Superior temporal gyrus (tissue), 1 donor: Measurements from ENCODE around the gene RAB7A.

Experiments
- DNase-seq: peaks from one replicate; pipeline ENCODE4 v3.0.0-alpha.2; 2016; ENCODE audit errors: extremely low spot score

RAB7A gene

GRCh38 chr3:128848936-128849335, 123.0 kb downstream of the RAB7A start:
- no peak for DNase-seq

- no peak for DNase-seq
Measured at GRCh38 chr3:128849911-128850455, 124.0 kb downstream of the RAB7A start.

DNA sequence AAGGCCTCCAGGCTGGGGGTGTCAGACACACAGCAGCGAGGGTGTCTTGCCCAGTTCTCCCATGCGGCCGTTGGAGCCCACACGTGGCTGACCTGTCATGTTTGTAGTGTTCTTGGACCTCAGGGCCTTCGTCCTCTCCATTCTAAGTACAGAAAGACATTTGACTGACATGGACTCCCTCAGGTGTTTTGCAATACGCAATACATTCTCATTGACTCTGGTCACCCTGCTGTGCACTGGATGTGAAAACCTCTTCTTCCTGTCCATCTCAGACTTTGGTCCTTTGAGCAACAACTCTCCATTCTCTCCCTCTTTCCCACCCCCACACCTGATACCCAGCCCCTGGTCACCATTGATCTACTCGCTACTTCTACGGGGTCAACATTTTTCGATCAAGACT, 124.6 kb downstream of the RAB7A start:
- no peak for DNase-seq

- DNase-seq: no peak
Measured at GRCh38 chr3:128851601-128852000, 125.6 kb downstream of the RAB7A start.

- DNase-seq: no peak
Measured at GRCh38 chr3:128853826-128854225, 127.8 kb downstream of the RAB7A start.

DNA sequence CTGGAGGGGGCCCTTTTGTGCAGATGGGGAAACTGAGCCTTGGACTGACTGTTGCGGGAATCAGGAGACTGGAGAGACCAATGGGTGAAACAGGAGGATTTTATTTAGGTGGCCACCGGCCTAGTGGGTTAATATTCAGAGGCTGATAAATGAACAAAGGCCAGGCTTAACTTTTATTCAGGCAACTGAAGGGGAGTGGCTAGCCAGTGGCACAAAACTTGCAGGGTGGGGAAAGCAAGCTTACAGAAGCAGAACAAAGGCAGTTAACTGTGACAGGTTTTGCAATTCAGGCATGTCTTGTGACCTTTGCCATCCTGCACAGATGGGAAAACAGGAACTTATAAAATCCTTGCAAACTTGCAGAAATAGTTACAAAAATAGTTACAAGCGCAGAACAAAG, 128.5 kb downstream of the RAB7A start:
- no peak for DNase-seq

DNA sequence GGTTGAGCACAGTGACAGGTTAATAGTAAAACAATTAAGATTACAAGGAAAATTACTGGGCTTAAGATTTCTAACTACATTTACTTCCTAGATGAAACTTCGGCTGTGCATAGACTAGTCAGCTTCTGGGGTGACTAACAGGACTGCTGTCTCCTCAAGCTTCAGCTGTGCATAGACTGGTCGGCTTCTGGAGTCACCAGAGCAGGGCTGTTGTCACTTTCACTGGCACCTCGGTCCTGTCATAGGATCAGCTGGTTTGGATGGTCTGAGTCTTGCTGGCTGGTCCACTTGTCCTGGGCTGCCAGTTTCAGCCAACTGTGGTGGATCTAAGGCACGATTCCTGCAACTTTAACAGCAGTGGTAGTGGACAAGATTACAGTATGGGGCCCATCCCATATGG, 129.6 kb downstream of the RAB7A start:
- DNase-seq: no peak

DNA sequence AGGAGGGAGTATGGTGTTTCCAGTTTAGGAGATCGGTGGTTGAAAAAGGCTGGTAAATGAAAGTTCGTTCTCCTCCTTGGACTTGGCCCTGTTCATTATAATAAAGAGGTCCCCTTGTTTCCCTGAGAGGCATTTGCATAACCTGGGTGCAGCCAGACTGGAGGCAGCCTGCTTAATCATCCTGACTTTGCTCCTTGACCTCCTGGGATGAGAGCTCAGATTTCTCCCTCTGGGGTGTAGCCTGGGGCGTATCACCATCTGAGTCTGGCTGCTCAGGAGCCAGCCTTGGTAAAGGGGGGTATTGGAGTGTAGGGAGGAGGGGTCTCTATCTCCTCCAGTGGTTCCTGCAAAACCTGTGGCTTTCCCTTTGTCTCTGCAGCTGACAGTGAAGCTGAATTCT, 132.2 kb downstream of the RAB7A start:
- no peak for DNase-seq

DNA sequence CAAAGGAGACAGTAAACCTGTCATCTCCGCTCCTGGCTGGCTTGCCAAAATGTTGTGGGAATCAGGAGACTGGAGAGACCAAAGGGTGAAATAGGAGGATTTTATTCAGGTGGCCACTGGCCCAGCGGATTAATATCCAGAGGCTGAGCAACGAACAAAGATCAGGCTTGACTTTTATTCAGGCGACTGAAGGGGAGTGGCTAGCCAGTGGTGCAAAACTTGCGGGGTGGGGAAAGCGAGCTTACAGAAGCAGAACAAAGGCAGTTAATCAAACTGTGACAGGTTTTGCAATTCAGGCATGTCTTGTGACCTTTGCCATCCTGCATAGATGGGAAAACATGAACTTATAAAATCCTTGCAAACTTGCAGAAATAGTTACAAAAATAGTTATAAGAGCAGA, 133.6 kb downstream of the RAB7A start:
- no peak for DNase-seq

DNA sequence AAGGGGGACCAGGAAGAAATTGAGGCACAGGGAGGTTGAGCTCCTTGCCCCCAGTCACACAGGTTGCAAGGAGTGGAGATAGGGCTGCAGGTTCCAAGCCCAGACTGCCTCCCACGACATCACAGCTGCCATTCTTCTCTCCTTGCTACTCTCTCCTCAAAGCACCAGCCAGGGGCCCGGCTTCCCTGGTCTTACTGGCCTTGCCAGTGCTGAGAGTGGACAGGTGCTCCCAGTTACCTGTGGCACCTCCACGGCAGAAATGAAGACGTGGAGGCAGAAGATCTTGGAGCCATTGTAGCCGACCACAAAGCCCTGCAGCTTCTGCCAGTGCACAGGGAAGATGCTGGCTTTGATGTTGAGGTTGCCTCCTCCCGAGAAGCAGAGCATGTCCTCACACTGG, 135.5 kb downstream of the RAB7A start:
- no peak for DNase-seq

DNA sequence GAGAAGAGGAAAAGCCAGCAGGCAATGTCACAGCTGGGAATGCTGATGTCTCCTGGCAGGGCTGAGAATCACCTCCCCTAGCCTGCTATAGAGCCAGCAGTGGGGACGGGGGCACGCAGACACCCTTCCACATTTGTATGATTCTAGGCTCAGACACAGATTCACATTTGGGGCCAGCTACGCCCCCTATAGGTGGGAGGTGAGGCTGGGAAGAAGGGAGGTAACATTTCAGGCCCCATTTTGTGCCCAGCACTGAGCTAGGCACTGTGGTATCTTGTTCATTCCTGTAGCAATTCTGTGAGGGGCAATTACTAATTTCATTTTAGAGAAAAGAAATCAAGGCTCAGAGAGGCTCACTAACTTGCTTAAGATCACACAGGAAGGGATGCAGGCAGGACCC, 137.6 kb downstream of the RAB7A start:
- no peak for DNase-seq
